Measurements from ENCODE around the gene PIP4K2A.
A peak's percentile ranks its signal among the peaks of the same experiment; 100 is the strongest.

Gene PIP4K2A

GRCh38 chr10:22657566-22658225, 56.7 kb downstream of the PIP4K2A start:
- H3K9me3 Mint-ChIP-seq: no peaks in the 10 kb centered on the region
- CTCF ChIA-PET: interaction anchor here (0.9 to 3.5 kb wide), 7 partner anchors 8 to 664 kb away, joined by 3 to 15 read pairs (median 4); no protein-coding TSS in a partner anchor
- H3K27ac Mint-ChIP-seq: peak overlapping the region; percentile 88
- peaks cover 48% of the 10 kb centered on the region for H3K36me3 Mint-ChIP-seq
- H3K4me1 Mint-ChIP-seq: peaks cover 95% of the 10 kb centered on the region
- H3K27me3 Mint-ChIP-seq: no peaks in the 10 kb centered on the region
- H3K4me3 Mint-ChIP-seq: peak overlapping the region; percentile 60
- DNase-seq: no peak

- Mint-ChIP-seq H3K4me1 (peaks cover 95% of the 10 kb centered on the region), H3K4me3 (peak overlapping the region; percentile 60)
- CTCF ChIA-PET: interaction anchor here (3.5 kb wide), 1 partner anchor 25 kb away, joined by 15 read pairs; no protein-coding TSS in a partner anchor
Measured at GRCh38 chr10:22657024-22657423, 57.4 kb downstream of the PIP4K2A start.

DNA sequence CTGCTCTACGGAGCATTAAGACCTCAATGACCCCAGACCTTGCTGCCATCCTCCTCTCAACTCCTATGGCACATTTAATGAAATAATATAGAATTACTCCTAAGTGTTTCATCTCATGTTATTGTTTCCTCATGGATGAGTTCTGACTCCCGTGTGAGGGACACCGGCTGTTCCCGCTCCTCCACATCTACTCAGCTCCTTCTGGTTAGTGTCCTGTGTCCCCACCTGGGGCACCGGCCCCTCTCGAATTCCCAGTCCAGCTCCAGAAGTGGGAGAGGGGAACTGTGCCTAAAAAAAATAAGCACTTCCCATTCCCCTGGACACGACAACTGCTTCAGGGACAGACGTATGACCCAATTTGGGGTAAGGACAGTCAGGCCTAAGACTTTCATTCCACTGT, 58.3 kb downstream of the PIP4K2A start:
- peaks cover 56% of the 10 kb centered on the region for H3K36me3 Mint-ChIP-seq
- H3K4me3 Mint-ChIP-seq: peak overlapping the region; percentile 45
- no peak for DNase-seq
- H3K9me3 Mint-ChIP-seq: no peaks in the 10 kb centered on the region
- CTCF ChIA-PET: interaction anchor here (1.1 to 3.5 kb wide), 6 partner anchors 13 to 82 kb away, joined by 3 to 15 read pairs (median 8); no protein-coding TSS in a partner anchor
- peak overlapping the region; percentile 88 for H3K27ac Mint-ChIP-seq
- no peaks in the 10 kb centered on the region for H3K27me3 Mint-ChIP-seq
- peaks cover 97% of the 10 kb centered on the region for H3K4me1 Mint-ChIP-seq

More at GRCh38 chr10:22657024-22657423, 57.4 kb downstream of the PIP4K2A start:
- H3K27ac Mint-ChIP-seq: peak overlapping the region; percentile 88
- no peak for DNase-seq
- H3K27me3 Mint-ChIP-seq: no peaks in the 10 kb centered on the region
- H3K36me3 Mint-ChIP-seq: peaks cover 51% of the 10 kb centered on the region
- no peaks in the 10 kb centered on the region for H3K9me3 Mint-ChIP-seq

GRCh38 chr10:22655312-22655981, 58.9 kb downstream of the PIP4K2A start:
- DNase-seq: peak; percentile 56
- Mint-ChIP-seq H3K27me3 (no peaks in the 10 kb centered on the region), H3K4me1 (peaks cover 97% of the 10 kb centered on the region), H3K36me3 (peaks cover 52% of the 10 kb centered on the region), H3K9me3 (no peaks in the 10 kb centered on the region), H3K4me3 (peak overlapping the region; percentile 45), H3K27ac (peak overlapping the region; percentile 88)
- CTCF ChIA-PET: interaction anchor here (0.6 to 3.5 kb wide), 11 partner anchors 13 to 332 kb away, joined by 3 to 15 read pairs (median 5); no protein-coding TSS in a partner anchor

DNA sequence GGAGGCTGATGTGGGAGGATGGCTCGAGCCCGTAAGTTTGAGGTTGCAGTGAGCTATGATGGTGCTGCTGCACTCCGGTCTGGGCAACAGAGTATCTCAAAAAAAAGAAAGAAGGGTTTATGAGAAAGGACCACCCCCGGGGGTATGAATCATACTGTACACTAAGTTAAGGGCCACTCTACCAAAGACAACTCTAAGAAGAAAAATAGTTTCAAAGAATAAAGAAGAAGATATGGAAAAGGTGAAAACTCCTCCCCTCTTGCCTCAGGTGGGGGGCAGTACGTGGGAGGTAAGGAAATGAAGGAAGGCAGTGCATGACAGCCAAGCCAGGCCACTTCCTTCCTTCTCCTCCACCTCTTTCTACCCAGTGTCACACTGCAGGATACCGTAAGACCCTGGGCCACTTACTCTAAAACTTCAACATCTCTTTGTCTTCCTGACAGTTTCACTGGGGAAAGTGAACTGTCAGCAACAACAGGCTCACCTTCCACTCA, 61.3 kb downstream of the PIP4K2A start:
- H3K4me3 Mint-ChIP-seq: peak overlapping the region; percentile 30

GRCh38 chr10:22651276-22651980, 63.0 kb downstream of the PIP4K2A start:
- DNase-seq: no peak
- Mint-ChIP-seq H3K36me3 (peaks cover 51% of the 10 kb centered on the region), H3K27me3 (no peaks in the 10 kb centered on the region), H3K4me1 (peaks cover 99% of the 10 kb centered on the region), H3K9me3 (no peaks in the 10 kb centered on the region), H3K4me3 (no peak overlapping the region), H3K27ac (peak overlapping the region; percentile 85)
- CTCF ChIA-PET: interaction anchor here (0.7 to 1.3 kb wide), 2 partner anchors 20 to 39 kb away, joined by 3 to 4 read pairs; no protein-coding TSS in a partner anchor

More for the DNA sequence above, 61.3 kb downstream of the PIP4K2A start:
- H3K27ac Mint-ChIP-seq: peak overlapping the region; percentile 88
- CTCF ChIA-PET: no interaction called here
- peaks cover 99% of the 10 kb centered on the region for H3K4me1 Mint-ChIP-seq
- peaks cover 57% of the 10 kb centered on the region for H3K36me3 Mint-ChIP-seq
- no peaks in the 10 kb centered on the region for H3K27me3 Mint-ChIP-seq
- DNase-seq: peak; percentile 53
- H3K9me3 Mint-ChIP-seq: no peaks in the 10 kb centered on the region

DNA sequence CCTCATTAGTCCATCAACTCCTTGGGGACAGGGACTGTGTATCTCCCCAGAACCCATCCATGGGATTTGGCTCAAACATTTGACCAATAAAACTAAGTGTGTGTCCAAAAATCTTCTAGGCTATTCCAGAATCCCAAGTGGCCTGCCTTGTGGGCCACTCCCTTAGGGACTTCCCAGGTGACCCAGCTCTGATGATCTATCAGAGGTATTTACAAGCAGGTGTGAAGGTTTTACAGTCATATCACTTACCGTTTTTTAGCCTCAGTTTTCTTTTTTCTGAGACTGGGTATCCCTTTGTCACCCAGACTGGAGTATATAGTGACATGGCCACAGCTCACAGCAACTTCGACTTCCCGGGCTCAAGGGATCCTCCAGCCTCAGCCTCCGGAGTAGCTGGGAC, 64.4 kb downstream of the PIP4K2A start:
- Mint-ChIP-seq H3K4me1 (peaks cover 94% of the 10 kb centered on the region), H3K27me3 (no peaks in the 10 kb centered on the region), H3K9me3 (no peaks in the 10 kb centered on the region), H3K27ac (peak overlapping the region; percentile 93), H3K36me3 (peaks cover 50% of the 10 kb centered on the region), H3K4me3 (peak overlapping the region; percentile 65)
- CTCF ChIA-PET: interaction anchor here (1.1 to 1.5 kb wide), 3 partner anchors 31 to 310 kb away, joined by 3 to 6 read pairs (median 3); no protein-coding TSS in a partner anchor
- no peak for DNase-seq

GRCh38 chr10:22649390-22649841, 65.0 kb downstream of the PIP4K2A start:
- peak overlapping the region; percentile 65 for H3K4me3 Mint-ChIP-seq
- peaks cover 94% of the 10 kb centered on the region for H3K4me1 Mint-ChIP-seq
- CTCF ChIA-PET: interaction anchor here (0.8 to 1.5 kb wide), 4 partner anchors 9 to 309 kb away, joined by 3 to 7 read pairs (median 4); no protein-coding TSS in a partner anchor
- no peaks in the 10 kb centered on the region for H3K9me3 Mint-ChIP-seq
- H3K36me3 Mint-ChIP-seq: peaks cover 54% of the 10 kb centered on the region
- H3K27ac Mint-ChIP-seq: peak overlapping the region; percentile 93
- DNase-seq: peak; percentile 36
- no peaks in the 10 kb centered on the region for H3K27me3 Mint-ChIP-seq

DNA sequence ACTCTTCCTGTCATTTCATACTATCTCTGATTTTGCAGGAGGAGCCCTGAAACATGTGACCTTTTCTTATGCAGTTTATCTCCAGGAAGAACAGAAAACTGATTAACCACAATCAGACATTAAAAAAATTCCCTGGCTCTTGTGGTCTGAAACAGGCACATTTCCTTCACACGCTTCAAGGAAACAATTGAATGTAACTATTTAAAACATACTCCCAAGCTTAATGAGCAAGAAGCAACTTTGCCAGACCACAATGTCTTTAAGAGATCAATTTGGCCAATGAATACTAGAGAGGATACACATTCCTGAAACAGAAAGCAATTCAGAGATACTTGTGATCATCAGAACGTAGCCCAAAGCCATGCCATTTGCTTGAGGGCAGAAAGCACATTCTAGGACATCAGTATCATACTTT, 65.8 kb downstream of the PIP4K2A start:
- H3K27me3 Mint-ChIP-seq: no peaks in the 10 kb centered on the region
- peaks cover 94% of the 10 kb centered on the region for H3K4me1 Mint-ChIP-seq
- no peaks in the 10 kb centered on the region for H3K9me3 Mint-ChIP-seq
- peak overlapping the region; percentile 13 for H3K4me3 Mint-ChIP-seq
- DNase-seq: no peak
- CTCF ChIA-PET: interaction anchor here (1.2 kb wide), 1 partner anchor 10 kb away, joined by 7 read pairs; no protein-coding TSS in a partner anchor
- peaks cover 59% of the 10 kb centered on the region for H3K36me3 Mint-ChIP-seq
- H3K27ac Mint-ChIP-seq: peak overlapping the region; percentile 93

DNA sequence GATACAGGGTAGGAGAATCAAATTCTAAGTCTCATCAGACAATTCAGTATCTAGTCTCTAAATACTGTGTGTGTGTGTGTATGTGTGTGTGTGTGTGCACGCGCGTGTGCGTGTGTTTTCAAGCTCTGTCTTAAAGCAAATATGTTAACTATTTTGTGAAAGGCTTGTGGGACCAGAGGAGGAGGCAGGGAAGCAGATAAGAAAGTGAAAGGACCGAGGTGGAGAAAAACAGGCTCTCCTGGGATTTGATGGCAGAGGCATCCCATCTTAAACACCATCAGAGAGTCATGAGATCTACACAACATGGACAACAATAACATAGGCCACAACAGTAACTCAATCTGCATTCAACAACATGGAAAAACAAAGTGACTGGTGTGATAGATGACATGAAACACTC, 67.1 kb downstream of the PIP4K2A start:
- Mint-ChIP-seq H3K4me3 (peak overlapping the region; percentile 51), H3K27me3 (no peaks in the 10 kb centered on the region), H3K36me3 (peaks cover 57% of the 10 kb centered on the region), H3K27ac (peak overlapping the region; percentile 93), H3K9me3 (no peaks in the 10 kb centered on the region), H3K4me1 (peaks cover 92% of the 10 kb centered on the region)
- DNase-seq: no peak
- CTCF ChIA-PET: interaction anchor here (0.6 to 1.2 kb wide), 3 partner anchors 17 to 48 kb away, joined by 3 to 5 read pairs (median 4); no protein-coding TSS in a partner anchor

GRCh38 chr10:22646388-22646853, 68.0 kb downstream of the PIP4K2A start:
- no peak for DNase-seq
- CTCF ChIA-PET: interaction anchor here (0.9 to 1.7 kb wide), 4 partner anchors 15 to 33 kb away, joined by 3 to 6 read pairs (median 3); no protein-coding TSS in a partner anchor
- H3K4me1 Mint-ChIP-seq: peaks cover 89% of the 10 kb centered on the region
- peaks cover 57% of the 10 kb centered on the region for H3K36me3 Mint-ChIP-seq
- H3K27ac Mint-ChIP-seq: peak overlapping the region; percentile 93
- no peaks in the 10 kb centered on the region for H3K9me3 Mint-ChIP-seq
- no peaks in the 10 kb centered on the region for H3K27me3 Mint-ChIP-seq
- peak overlapping the region; percentile 51 for H3K4me3 Mint-ChIP-seq

GRCh38 chr10:22644222-22644621, 70.2 kb downstream of the PIP4K2A start:
- H3K36me3 Mint-ChIP-seq: peaks cover 45% of the 10 kb centered on the region
- no peak for DNase-seq
- H3K4me3 Mint-ChIP-seq: no peak overlapping the region
- H3K27ac Mint-ChIP-seq: peak overlapping the region; percentile 9
- no peaks in the 10 kb centered on the region for H3K9me3 Mint-ChIP-seq
- H3K4me1 Mint-ChIP-seq: peaks cover 71% of the 10 kb centered on the region
- H3K27me3 Mint-ChIP-seq: no peaks in the 10 kb centered on the region
- CTCF ChIA-PET: interaction anchor here (0.6 to 1.3 kb wide), 2 partner anchors 9 to 38 kb away, joined by 3 to 4 read pairs; no protein-coding TSS in a partner anchor

- CTCF ChIA-PET: interaction anchor here (1.3 kb wide), 1 partner anchor 8 kb away, joined by 4 read pairs; no protein-coding TSS in a partner anchor
- Mint-ChIP-seq H3K36me3 (peaks cover 45% of the 10 kb centered on the region), H3K9me3 (no peaks in the 10 kb centered on the region), H3K4me1 (peaks cover 70% of the 10 kb centered on the region), H3K4me3 (no peak overlapping the region), H3K27me3 (no peaks in the 10 kb centered on the region), H3K27ac (peak overlapping the region; percentile 9)
- DNase-seq: no peak
Measured at GRCh38 chr10:22643775-22644174, 70.6 kb downstream of the PIP4K2A start.
